Activated T-helper 1 cell treated with Interleukin-2 at 50 U/mL for 16 hours (primary cell): ENCODE measurements around the gene CGB1.
"Not testable (repeated sequence)": the region's sequence is repeated elsewhere in the genome, so short reads cannot be mapped to it uniquely, and the experiment has no call there.

Source experiments
- DNase-seq: peaks from one replicate; pipeline ENCODE4 v3.0.0-alpha.2; 2020; ENCODE audit warnings: low read depth

CGB1 gene

GRCh38 chr19:49036815-49037214 lies at the start of gene CGB1:
CGB1 (minus strand) TSS chr19:49036895; CDS start chr19:49036711, 184 bp downstream.
- peak; percentile 30 for DNase-seq

DNA sequence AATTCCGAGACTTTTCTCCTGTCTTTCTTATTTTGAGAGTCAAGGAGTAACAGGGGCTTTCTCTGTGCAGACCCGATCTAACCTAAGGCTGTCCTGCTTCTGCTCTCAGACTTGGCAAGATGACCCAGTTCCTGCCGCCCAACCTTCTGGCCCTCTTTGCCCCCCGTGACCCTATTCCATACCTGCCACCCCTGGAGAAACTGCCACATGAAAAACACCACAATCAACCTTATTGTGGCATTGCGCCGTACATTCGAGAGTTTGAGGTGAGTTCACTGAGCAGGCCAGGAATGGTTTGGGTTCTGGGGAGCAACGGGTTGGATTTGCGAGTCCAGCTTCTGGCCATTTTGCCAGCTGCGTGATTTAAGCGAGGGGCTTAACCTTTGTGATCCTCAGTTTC lies 49.6 kb upstream of the CGB1 start:
- no peak for DNase-seq

- no peak for DNase-seq
Measured at GRCh38 chr19:49085868-49086232, 49.2 kb upstream of the CGB1 start.

- peak; percentile 99 for DNase-seq
Measured at GRCh38 chr19:49085020-49085867, 48.5 kb upstream of the CGB1 start, which contains the start of gene SNRNP70. SNRNP70 (plus strand) TSS chr19:49085451; CDS start chr19:49086415, 964 bp downstream.

GRCh38 chr19:49084206-49085019 lies 47.7 kb upstream of the CGB1 start:
- DNase-seq, result no peak

GRCh38 chr19:49081273-49081672 lies 44.6 kb upstream of the CGB1 start:
- DNase-seq, result no peak

DNA sequence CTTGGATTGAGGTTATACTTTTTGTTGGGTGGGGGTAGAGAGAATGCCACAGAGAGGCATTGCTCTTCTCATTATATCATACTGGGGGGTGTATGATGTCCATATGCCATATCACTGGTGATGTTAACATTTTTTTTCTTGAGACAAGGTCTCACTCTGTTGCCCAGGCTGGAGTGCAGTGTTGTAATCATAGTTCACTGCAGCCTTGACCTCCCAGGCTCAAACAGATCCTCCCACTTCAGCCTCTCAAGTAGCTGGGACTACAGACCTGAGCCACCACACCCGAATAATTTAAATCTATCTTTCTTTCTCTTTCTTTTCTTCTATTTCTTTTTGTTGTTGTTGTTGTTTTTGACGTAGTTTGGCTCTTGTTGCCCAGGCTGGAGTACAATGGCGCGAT lies 43.7 kb upstream of the CGB1 start:
- no peak for DNase-seq

DNA sequence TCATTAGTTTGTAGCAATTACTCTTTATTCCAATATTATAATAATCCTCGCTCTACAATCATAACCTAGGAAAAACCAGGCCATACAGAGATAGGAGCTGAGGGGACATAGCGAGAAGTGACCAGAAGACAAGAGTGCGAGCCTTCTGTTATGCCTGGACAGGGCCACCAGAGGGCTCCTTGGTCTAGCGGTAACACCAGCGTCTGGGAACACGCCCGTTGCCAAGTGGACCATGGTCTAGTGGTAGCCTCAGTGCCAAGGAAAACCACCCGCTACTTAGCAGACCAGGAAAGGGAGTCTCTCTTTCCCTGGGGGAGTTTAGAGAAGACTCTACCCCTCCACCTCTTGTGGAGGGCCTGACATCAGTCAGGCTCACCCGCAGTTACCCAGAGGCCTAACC lies 38.2 kb upstream of the CGB1 start:
- not testable (repeated sequence) for DNase-seq

DNA sequence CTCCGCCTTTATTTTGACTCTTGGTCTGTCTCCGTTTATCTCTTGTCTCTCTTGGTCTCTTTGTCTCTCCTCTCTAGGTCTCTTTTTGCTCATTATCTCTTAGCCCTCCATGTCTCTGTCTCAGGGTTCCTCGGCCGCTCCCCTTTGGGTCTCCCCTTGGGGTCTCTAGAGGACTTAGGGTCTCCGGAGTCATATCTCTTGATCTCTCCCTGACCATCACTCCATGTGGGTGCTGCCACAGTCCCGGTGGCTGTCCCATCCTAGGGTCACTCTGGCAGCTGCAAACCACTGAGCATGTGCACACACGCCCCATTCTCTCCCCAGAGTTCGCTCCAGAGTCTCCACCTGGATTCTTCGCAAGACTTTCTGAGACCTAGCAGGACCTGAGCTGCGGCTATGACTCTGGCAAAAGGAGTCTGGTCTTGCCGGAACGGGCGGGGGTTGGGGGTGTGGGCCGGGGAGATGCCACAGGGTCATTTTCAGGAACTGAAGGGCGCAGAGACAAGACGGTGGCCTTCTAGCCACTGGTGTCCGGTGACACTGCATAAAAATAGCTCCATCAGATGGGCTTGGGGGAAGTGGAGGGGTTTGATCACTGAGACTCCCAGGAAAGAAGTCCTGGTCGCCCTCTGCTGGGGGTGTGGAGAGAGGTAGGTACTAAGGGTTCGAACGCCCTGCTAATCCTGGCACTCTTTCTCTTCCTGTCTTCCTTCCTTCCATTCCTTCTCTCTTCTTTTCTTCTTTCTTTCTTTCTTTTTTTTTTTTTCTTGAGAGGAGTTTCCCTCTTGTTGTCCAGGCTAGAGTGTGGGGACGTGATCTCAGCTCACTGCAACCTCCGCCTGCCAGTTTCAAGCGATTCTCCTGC lies 37.1 kb upstream of the CGB1 start:
- no peak for DNase-seq

- DNase-seq, result no peak
Measured at GRCh38 chr19:49071860-49072547, 35.3 kb upstream of the CGB1 start.

DNA sequence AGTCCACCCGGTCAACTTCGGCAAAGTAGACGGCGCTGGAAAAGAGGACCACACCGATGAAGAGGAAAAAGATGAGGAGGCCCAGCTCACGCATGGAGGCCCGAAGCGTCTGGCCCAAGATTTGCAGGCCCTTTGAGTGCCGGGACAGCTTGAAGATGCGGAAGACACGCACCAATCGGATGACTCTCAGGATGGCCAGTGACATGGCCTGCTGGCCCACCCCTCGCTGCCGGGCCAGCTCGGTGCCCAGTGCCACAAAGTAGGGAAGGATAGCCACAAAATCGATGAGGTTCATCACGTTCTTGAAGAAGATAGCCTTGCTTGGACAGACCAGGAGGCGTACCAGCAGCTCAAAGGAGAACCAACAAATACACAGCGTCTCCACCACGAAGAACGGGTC lies 33.7 kb upstream of the CGB1 start:
- no peak for DNase-seq

DNA sequence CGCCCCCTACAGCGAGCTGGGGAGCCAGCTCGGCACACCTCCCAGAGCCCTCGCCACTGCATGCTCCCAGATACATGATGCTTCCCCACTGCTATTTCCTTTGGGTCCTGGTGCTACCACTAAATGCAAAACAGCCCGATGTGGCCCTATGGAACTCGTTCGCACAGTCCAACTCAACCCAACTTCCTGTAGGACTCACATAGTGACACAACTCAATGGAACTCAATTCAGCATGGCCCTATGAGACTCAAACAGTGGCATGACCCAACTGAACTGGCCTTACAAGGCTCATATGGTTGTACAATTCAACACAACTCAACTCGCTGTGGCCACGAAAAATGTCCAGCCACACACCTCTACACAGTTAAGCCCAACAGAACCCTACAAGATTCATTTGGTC lies 32.3 kb upstream of the CGB1 start:
- DNase-seq, result no peak

DNA sequence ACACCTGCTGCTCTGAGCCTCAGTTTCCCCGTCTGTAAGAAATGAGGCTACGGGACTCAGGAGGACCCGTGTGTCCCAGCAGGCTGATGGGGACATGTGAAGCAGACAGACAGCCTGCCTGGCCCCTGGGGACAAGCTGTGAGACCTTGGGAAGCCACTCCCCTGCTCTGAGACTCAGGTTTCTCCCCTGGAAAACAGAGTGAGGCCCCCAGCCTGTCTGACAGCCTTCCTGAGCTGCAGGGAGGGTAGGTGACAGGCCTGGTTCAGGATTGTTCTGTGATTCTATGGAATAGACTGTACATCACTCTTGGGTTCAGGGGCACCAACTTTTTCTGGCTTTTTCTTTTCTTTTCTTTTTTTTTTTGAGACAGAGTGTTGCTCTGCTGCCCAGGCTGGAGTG lies 30.9 kb upstream of the CGB1 start:
- no peak for DNase-seq

GRCh38 chr19:49065905-49066512 lies 29.3 kb upstream of the CGB1 start:
- DNase-seq, result no peak

DNA sequence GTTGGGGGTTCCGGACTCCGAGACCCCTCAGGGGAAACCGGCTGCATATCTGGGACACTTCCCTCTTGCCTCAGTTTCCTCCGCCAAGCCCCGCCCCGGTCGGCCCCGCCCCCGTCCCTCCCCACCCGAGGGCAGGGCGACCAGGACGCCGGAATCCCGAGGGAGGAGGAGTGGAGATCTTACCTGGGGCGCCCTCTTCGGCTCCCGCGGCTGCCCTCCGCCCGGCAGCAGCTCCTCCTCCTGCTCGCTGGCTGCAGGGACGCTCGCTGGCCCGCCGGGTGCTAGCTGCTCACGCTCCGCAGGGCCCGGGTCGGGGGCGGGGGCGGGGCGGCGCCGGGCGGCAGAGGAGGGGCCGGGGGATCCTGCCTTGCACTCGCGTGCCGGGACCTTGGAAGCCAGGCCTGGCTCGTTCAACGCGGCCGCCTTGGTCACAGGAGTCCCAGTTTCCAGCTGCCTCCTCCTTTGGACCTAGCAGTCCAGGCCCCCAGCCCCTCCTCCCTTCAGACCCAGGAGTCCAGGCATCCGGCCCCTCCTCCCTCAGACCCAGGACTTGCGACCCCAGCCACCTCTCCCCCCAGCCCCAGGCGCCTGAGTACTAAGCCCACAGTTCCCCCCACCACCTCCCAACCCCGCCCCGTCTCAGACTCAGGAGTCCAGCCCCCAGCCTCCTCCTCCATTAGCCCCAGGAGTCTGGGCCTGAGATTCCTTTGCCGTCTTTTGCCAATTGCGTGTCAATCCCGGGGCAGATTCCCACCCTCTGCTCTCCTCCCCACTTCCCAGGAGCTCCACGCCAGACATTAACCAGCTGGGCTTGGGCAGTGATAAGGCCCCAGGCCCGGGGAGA lies 28.3 kb upstream of the CGB1 start, which contains the start of gene NTF4:
Gene NTF4, minus strand, starts transcription at position 51 of the 844 bp plus-strand sequence. CDS start 2,821 bp downstream, outside the sequence.
- DNase-seq, result no peak

GRCh38 chr19:49064029-49064629 lies 27.4 kb upstream of the CGB1 start:
- no peak for DNase-seq

- no peak for DNase-seq
Measured at GRCh38 chr19:49061445-49061844, 24.8 kb upstream of the CGB1 start.

DNA sequence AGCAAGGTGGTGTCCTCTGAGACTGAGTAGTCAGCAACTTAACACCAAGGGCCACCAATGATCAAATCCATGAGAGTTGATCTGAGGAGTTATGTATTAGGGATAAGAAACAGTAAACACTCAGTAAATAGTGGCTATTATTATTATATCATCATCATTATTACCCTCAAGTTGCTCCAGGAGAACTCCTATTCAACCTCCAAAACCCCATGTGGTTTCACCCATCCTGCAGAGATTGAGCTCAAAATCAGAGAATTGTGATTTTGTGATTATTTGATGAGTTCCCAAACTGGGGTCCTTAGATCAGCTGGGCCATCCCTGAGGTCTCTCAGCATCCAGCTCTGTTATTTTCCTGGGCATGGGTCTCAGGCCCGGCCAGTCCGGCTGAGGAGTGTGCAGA lies 24.3 kb upstream of the CGB1 start:
- no peak for DNase-seq

DNA sequence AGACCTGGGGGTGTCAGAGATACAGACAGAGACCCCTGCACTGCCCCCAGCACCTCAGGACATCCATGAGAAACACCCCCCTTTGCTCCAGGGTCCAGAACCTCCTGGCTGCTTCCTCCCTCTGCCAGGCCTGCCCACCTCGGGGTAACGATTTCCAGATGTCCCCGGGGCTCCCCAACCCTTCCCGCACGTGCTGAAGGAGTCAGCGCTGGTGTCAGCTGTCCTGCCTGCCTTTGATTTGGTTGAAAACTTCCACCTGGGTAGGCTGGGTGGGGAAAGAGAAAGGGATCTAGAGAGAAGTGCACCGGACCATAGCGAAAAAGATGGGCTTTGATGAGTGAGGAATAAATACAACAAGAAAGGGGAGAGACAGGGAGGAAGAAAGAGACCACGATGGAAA lies 22.4 kb upstream of the CGB1 start:
- DNase-seq, result no peak

DNA sequence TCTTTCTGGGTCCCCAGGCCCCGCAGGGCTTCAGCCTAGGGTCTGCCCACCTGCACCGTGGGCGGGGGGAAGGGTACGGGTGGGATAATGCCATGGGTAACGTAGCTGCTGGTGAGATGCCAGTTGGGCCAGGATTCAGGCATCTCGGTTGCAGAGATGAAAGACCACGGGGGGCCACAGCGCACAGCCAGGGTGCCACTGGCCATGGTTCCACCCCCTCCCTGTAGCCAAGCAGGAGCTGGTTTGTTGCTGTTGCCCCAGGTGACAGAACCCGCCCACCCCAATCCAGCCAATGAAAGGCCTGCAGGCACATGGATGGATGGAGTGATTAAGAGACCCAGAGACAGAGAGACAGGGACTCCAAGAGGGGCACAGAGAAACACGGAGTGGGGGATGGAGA lies 21.9 kb upstream of the CGB1 start:
- no peak for DNase-seq
